Gastroesophageal sphincter (tissue), 4 donors: ENCODE measurements around the gene RTF2. TPM values are rescaled to one million over a fixed set of nuclear protein-coding genes. Genes with fewer than 3 reads are reported as not detected.

Source experiments
- ATAC-seq: fragments of 150-250 bp; one replicate; pipeline ENCODE4 v1.9.1; 2016; ENCODE audit warnings: mild to moderate bottlenecking, moderate library complexity
- H3K27ac ChIP-seq, 4 donors: fragments of 200-600 bp; sonication (generic) in 3 of 4; 1 replicate in 3 of 4; 2 replicates in 1 of 4; pipeline ENCODE4 v1.5.1; 2016 to 2019
- H3K27me3 ChIP-seq: fragments of 200-600 bp; sonication (generic); one replicate; pipeline ENCODE4 v1.5.1; 2019
- H3K36me3 ChIP-seq, 2 donors: fragments of 200-600 bp; sonication (generic); one replicate each; pipeline ENCODE4 v1.5.1; 2019; ENCODE audit warnings: control low read depth in 1 of 2
- H3K4me1 ChIP-seq, 3 donors: fragments of 200-600 bp; sonication (generic); 1 replicate in 2 of 3; 2 replicates in 1 of 3; pipeline ENCODE4 v1.5.1; 2016 to 2019; ENCODE audit warnings: control low read depth in 2 of 3
- H3K4me3 ChIP-seq, 2 donors: fragments of 200-600 bp; sonication (generic); one replicate each; pipeline ENCODE4 v1.5.1; 2019; ENCODE audit warnings: mild to moderate bottlenecking in 1 of 2, moderate library complexity in 1 of 2
- H3K9me3 ChIP-seq, 3 donors: fragments of 200-600 bp; sonication (generic); one replicate each; pipeline ENCODE4 v1.5.1; 2017 to 2019; ENCODE audit warnings: control low read depth in 2 of 3
- EP300 ChIP-seq: sonication (generic); formaldehyde crosslinking; IDR thresholded peaks from one replicate; pipeline ENCODE4 v1.6.1; 2017; ENCODE audit warnings: antibody characterized with exemption, mild to moderate bottlenecking
- POLR2A ChIP-seq, 2 donors: fragments of 450-650 bp; IDR thresholded peaks; one replicate each; pipeline ENCODE4 v1.6.1; 2017; ENCODE audit warnings: antibody characterized with exemption in 2 of 2, mild to moderate bottlenecking in 2 of 2, moderate library complexity in 1 of 2
- POLR2AphosphoS5 ChIP-seq: sonication (generic); formaldehyde crosslinking; IDR thresholded peaks from one replicate; pipeline ENCODE4 v1.6.1; 2017; ENCODE audit warnings: antibody characterized with exemption
- WGBS, 2 donors: methylation state at CpG; one replicate each; pipeline ENCODE4 v1.1.5; 2018; ENCODE audit warnings: low coverage in 1 of 2; 5-methylcytosine and 5-hydroxymethylcytosine counted together
- total RNA-seq, 4 donors: library from RNA; depleted of rRNA; stranded (reverse); fragments of >200 nt; gene quantifications; one replicate each; pipeline ENCODE4 v1.1.0, GENCODE V29; 2016
- TF ChIP-seq, protein P1 (sequence below), 4 experiments: fragments of 200-600 bp in 2 of 4; fragments of 450-650 bp in 2 of 4; sonication (generic) in 1 of 4; IDR thresholded peaks; one replicate each; pipeline ENCODE4 v1.5.1; 2017 to 2019; ENCODE audit warnings: antibody characterized with exemption in 4 of 4, mild to moderate bottlenecking in 2 of 4, moderate library complexity in 2 of 4

The RTF2 gene
- total RNA-seq, 4 donors from 2014 or later: 83.7 to 96.1 (median 90.3) TPM

DNA sequence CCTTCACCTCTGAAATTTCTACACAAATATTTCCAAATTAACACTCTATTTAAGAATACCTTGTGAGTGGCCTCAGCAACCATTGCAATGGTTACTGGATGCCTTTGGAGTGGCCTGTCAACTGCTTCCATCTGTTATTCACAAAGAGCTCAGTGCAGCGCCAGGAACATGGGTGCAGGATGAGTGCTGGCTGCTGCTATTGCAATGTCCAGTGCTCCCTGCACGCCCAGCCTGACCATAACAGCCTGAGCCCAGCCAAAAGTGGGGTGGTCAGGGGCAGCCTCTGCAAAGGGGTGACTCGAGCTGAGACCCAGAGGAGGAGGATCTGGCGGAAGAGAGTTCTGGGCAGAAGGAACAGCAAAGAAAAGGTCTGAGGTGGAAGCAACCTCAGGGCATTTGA lies 38.0 kb upstream of the RTF2 start:
- Histone ChIP-seq H3K36me3 (no peaks in the 10 kb centered on the region), H3K27ac (peak overlapping the region in 2 of 4 donors; percentile 8 to 26), H3K4me3 (no peak overlapping the region), H3K4me1 (peaks cover 0 to 53% (median 25%) of the 10 kb centered on the region in 3 donors), H3K27me3 (no peaks in the 10 kb centered on the region), H3K9me3 (no peaks in the 10 kb centered on the region)
- TF ChIP-seq POLR2AphosphoS5 (no peak), POLR2A (IDR thresholded peaks at IDR 0.05) (no peak), EP300 (no peak)
- TF ChIP-seq, protein P1, sequence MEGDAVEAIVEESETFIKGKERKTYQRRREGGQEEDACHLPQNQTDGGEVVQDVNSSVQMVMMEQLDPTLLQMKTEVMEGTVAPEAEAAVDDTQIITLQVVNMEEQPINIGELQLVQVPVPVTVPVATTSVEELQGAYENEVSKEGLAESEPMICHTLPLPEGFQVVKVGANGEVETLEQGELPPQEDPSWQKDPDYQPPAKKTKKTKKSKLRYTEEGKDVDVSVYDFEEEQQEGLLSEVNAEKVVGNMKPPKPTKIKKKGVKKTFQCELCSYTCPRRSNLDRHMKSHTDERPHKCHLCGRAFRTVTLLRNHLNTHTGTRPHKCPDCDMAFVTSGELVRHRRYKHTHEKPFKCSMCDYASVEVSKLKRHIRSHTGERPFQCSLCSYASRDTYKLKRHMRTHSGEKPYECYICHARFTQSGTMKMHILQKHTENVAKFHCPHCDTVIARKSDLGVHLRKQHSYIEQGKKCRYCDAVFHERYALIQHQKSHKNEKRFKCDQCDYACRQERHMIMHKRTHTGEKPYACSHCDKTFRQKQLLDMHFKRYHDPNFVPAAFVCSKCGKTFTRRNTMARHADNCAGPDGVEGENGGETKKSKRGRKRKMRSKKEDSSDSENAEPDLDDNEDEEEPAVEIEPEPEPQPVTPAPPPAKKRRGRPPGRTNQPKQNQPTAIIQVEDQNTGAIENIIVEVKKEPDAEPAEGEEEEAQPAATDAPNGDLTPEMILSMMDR (IDR thresholded peaks at IDR 0.05): no peak
- 31 to 50% methylated on average over 2 of the region's 4 CpGs for WGBS, 2 donors
- ATAC-seq: no peak

DNA sequence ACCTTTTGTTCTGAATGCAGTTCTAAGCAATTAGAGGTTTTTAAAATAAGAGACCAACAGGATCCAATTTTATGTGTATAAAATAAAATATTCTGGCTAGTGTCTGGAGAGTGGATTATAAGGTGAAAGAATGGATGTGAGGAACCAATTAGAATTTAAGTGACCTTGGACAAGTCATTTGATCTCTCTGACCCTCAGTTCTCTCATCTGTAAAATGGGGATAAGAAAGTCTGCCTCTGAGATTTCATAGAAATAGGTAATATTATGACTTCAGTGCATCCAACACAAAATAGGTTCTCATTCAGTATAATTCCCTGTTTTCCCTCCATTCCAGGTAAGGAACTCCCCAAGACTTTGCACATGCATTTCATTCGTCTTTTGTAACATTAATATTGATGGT lies 37.5 kb upstream of the RTF2 start:
- Histone ChIP-seq H3K4me3 (no peak overlapping the region), H3K4me1 (peaks cover 0 to 53% (median 25%) of the 10 kb centered on the region in 3 donors), H3K27me3 (no peaks in the 10 kb centered on the region), H3K9me3 (no peaks in the 10 kb centered on the region), H3K27ac (peak overlapping the region in 1 of 4 donors; percentile 26), H3K36me3 (no peaks in the 10 kb centered on the region)
- TF ChIP-seq, protein P1 (IDR thresholded peaks at IDR 0.05): no peak
- no peak for TF ChIP-seq POLR2A (IDR thresholded peaks at IDR 0.05)
- WGBS, 2 donors: 55 to 73% methylated on average over 1 of the region's 1 CpG
- no peak for ATAC-seq

DNA sequence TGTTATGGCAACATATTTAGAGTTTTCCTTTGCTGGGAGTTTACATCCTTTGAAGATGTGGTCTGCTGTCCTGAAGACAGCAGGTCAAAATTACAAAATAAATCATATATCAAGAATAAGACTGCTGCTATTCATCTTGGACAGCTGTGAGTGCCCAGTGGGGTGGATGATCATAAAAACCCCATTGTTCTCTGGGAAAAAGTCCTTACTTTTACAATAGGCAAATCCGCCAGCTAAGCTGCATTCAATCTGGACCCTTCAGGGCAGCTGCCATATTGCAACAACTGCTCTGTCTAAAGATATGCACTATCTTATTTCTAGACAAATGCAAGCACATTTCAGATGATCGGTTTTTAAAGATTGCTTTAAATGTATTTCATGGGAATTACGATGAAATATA lies 37.0 kb upstream of the RTF2 start:
- no peaks in the 10 kb centered on the region for H3K9me3 ChIP-seq
- ATAC-seq: no peak
- no peak overlapping the region for H3K27ac ChIP-seq
- TF ChIP-seq POLR2A (IDR thresholded peaks at IDR 0.05) (no peak), POLR2AphosphoS5 (no peak), EP300 (no peak)
- TF ChIP-seq, protein P1 (IDR thresholded peaks at IDR 0.05): no peak
- H3K36me3 ChIP-seq: no peaks in the 10 kb centered on the region
- peaks cover 0 to 53% (median 25%) of the 10 kb centered on the region in 3 donors for H3K4me1 ChIP-seq
- 83 to 92% methylated on average over 3 of the region's 3 CpGs for WGBS, 2 donors
- no peak overlapping the region for H3K4me3 ChIP-seq
- no peaks in the 10 kb centered on the region for H3K27me3 ChIP-seq

DNA sequence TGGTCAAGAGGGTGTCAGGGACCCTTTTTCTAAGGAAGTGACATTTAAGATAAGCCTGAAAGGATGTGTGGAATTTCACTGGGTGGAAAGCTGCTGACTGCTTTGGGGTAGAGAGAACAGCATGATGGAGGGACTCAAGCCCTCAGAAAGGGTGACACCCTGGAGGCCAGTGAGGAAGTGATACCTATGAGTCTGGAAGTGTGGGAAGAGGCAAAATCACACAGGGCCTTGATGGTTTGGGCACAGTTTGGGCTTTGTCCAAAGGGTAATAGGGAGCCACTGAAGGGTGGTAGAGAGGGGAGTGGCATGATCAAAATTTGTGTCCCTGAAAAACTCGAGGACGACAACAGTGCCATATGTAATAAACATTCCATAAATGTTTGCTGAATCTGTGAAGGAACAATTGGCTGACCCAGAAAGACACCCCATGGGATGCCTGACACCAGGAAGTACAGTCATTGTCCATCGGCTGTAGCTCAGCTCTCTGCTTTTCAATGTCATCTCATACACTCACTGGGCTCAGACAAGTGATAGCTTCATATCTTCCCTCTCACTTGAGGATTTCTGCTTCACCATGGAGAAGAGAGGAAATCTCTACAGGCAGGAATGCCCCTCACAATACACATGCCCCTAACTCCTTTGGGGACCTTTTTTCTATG lies 35.1 kb upstream of the RTF2 start:
- no peak for ATAC-seq
- Histone ChIP-seq H3K36me3 (no peaks in the 10 kb centered on the region), H3K9me3 (no peaks in the 10 kb centered on the region), H3K27ac (peak overlapping the region in 3 of 4 donors; percentile 24 to 78 (median 69)), H3K4me3 (no peak overlapping the region), H3K4me1 (peaks cover 0 to 43% (median 24%) of the 10 kb centered on the region in 3 donors), H3K27me3 (no peaks in the 10 kb centered on the region)
- TF ChIP-seq POLR2AphosphoS5 (no peak), EP300 (no peak), POLR2A (IDR thresholded peaks at IDR 0.05) (no peak)
- TF ChIP-seq, protein P1 (IDR thresholded peaks at IDR 0.05): no peak
- 31 to 70% methylated on average over 3 of the region's 3 CpGs for WGBS, 2 donors

DNA sequence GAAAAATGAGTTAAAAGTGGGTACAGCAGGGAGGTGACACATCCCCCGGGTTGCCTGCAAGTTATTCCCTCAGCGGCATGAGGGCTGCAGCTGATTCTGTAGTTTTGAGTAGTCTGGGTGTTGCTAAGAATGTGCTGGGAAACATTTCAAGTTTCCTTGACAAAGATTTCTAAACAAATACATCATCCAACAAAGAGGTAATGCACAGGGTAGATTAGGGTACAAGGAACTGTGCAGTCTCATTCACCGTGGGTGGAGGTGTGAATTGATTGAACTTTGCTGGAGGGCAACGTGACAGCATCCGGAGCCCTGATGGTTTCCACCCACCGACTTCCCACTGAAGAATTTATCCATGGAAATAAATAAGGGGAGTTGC lies 34.6 kb upstream of the RTF2 start:
- H3K27ac ChIP-seq: peak overlapping the region in 3 of 4 donors; percentile 24 to 78 (median 69)
- H3K27me3 ChIP-seq: no peaks in the 10 kb centered on the region
- H3K4me3 ChIP-seq: no peak overlapping the region
- H3K36me3 ChIP-seq: no peaks in the 10 kb centered on the region
- ATAC-seq: peak; percentile 70
- peaks cover 0 to 42% (median 21%) of the 10 kb centered on the region in 3 donors for H3K4me1 ChIP-seq
- 0 to 10% methylated on average over 2 to 6 of the region's 6 CpGs for WGBS, 2 donors
- TF ChIP-seq EP300: no peak
- TF ChIP-seq, protein P1 (IDR thresholded peaks at IDR 0.05): no peak
- TF ChIP-seq POLR2AphosphoS5: no peak
- TF ChIP-seq POLR2A (IDR thresholded peaks at IDR 0.05): no peak
- no peaks in the 10 kb centered on the region for H3K9me3 ChIP-seq
